Fibroblast of lung (primary cell): ENCODE measurements around the gene ALG1. TPM values are rescaled to one million over a fixed set of nuclear protein-coding genes. Genes with fewer than 3 reads are reported as not detected.

ENCODE experiments used
- DNase-seq, 2 donors: peaks; one replicate each; pipeline versions ENCODE4 v3.0.0 to v3.0.0-alpha.2; 2010; ENCODE audit warnings: low read depth in 2 of 2
- H2AFZ ChIP-seq: 2 replicates; pipeline ENCODE4 v1.5.1; 2012; ENCODE audit warnings: low read length, control low read depth, inconsistent platforms
- H3K27ac ChIP-seq: 2 replicates; pipeline ENCODE4 v1.5.1; 2011; ENCODE audit warnings: low read length, control low read depth; ENCODE audit not compliant: insufficient read depth
- H3K27me3 ChIP-seq: 2 replicates; pipeline ENCODE4 v1.5.1; 2011; ENCODE audit warnings: mild to moderate bottlenecking, low read length; ENCODE audit not compliant: control insufficient read depth, insufficient read depth
- H3K36me3 ChIP-seq: 2 replicates; pipeline ENCODE4 v1.5.1; 2011; ENCODE audit warnings: low read length; ENCODE audit not compliant: control insufficient read depth, insufficient read depth
- H3K4me1 ChIP-seq: 2 replicates; pipeline ENCODE4 v1.5.1; 2011; ENCODE audit warnings: low read length; ENCODE audit not compliant: control insufficient read depth, insufficient read depth; ENCODE audit errors: extremely low read depth
- H3K4me2 ChIP-seq: 2 replicates; pipeline ENCODE4 v1.5.1; 2011; ENCODE audit warnings: low read length, control low read depth; ENCODE audit not compliant: insufficient read depth; ENCODE audit errors: extremely low read depth
- H3K4me3 ChIP-seq, 4 experiments: fragments of 200-600 bp in 1 of 4; sonication (generic) in 1 of 4; replicated peaks in 1 of 4; 2 replicates each; pipeline ENCODE4 v1.5.1; 2011 to 2016; ENCODE audit warnings: low read length in 4 of 4, low read depth in 3 of 4, mild to moderate bottlenecking in 3 of 4, control low read depth in 2 of 4, inconsistent platforms in 1 of 4, mixed read lengths in 1 of 4; ENCODE audit not compliant: insufficient read depth in 1 of 4; ENCODE audit errors: control extremely low read depth in 1 of 4
- H3K79me2 ChIP-seq: 2 replicates; pipeline ENCODE4 v1.5.1; 2012; ENCODE audit warnings: mild to moderate bottlenecking, low read length, inconsistent platforms; ENCODE audit not compliant: control insufficient read depth, insufficient read depth
- H3K9ac ChIP-seq: 2 replicates; pipeline ENCODE4 v1.5.1; 2011; ENCODE audit warnings: mild to moderate bottlenecking, low read length, control low read depth; ENCODE audit not compliant: insufficient read depth
- H3K9me3 ChIP-seq: 2 replicates; pipeline ENCODE4 v1.5.1; 2012; ENCODE audit warnings: low read depth, low read length; ENCODE audit not compliant: control insufficient read depth, insufficient read depth
- H4K20me1 ChIP-seq: 2 replicates; pipeline ENCODE4 v1.5.1; 2011; ENCODE audit warnings: low read length; ENCODE audit not compliant: control insufficient read depth, insufficient read depth; ENCODE audit errors: extremely low read depth
- CTCF ChIP-seq, 2 donors: IDR thresholded peaks in 1 of 2; conservative IDR thresholded peaks in 1 of 2; 1 replicate in 1 of 2; 2 replicates in 1 of 2; pipeline ENCODE4 v1.5.1; 2011 to 2012; ENCODE audit warnings: low read length in 2 of 2, control low read depth in 1 of 2, inconsistent platforms in 1 of 2, low read depth in 1 of 2, mild to moderate bottlenecking in 1 of 2
- EZH2 ChIP-seq: IDR thresholded peaks from 2 replicates; pipeline ENCODE4 v1.5.1; 2012; ENCODE audit warnings: low read length, control low read depth, mild to moderate bottlenecking; ENCODE audit errors: missing control alignments
- polyA plus RNA-seq, 2 donors: library from polyadenylated mRNA; depleted of rRNA in 1 of 2; stranded (reverse) in 1 of 2; unstranded in 1 of 2; fragments of >200 nt; gene quantifications; 2 replicates each; pipeline ENCODE4 v1.2.1, GENCODE V29; 2011 to 2012; ENCODE audit warnings: missing spikeins in 1 of 2
- total RNA-seq: library from RNA; depleted of rRNA; stranded (reverse); fragments of >200 nt; gene quantifications from 2 replicates; pipeline ENCODE4 v1.2.1, GENCODE V29; 2014

The ALG1 gene
- total and polyA plus RNA-seq, 2 donors (not counting 1 experiment from before 2014, with no cell fraction given): 26.2 to 29.2 TPM

DNA sequence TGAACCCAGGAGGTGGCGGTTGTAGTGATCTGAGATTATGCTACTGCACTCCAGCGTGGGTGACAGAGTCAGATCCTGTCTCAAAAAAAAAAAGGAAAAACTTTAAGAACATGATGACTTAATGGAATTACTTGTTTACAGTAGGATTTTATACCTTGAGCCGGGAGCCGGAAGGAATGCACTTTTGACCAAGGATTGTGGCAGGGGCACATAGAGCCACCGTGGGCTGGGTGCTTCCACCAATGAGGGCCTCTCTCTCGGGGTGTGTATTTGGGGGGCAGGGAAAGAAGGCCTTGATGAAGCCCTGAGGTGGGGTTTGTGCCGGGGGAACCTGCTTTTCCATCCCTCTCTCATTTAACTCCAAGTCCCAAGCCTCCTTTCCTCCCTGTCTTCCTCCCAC is 31.2 kb upstream of the ALG1 start:
- DNase-seq: no peak
- TF ChIP-seq CTCF (conservative IDR thresholded peaks at IDR 0.05 in 1 of 2, IDR thresholded peaks at IDR 0.05 in 1 of 2; ENCODE audit: low read depth in 1 of 2, low read length in 2 of 2): no peak
- TF ChIP-seq EZH2: no peak
- no peaks in the 10 kb centered on the region for H3K36me3 ChIP-seq
- H3K27me3 ChIP-seq: no peaks in the 10 kb centered on the region
- no peaks in the 10 kb centered on the region for H3K9me3 ChIP-seq
- H2AFZ ChIP-seq: no peak overlapping the region
- no peak overlapping the region for H3K4me2 ChIP-seq
- H3K4me3 ChIP-seq: no peak overlapping the region
- no peaks in the 10 kb centered on the region for H4K20me1 ChIP-seq
- H3K9ac ChIP-seq: no peak overlapping the region
- no peak overlapping the region for H3K27ac ChIP-seq
- no peaks in the 10 kb centered on the region for H3K79me2 ChIP-seq
- no peaks in the 10 kb centered on the region for H3K4me1 ChIP-seq

GRCh38 chr16:5041600-5042133 is 30.0 kb upstream of the ALG1 start:
- TF ChIP-seq CTCF (conservative IDR thresholded peaks at IDR 0.05 in 1 of 2, IDR thresholded peaks at IDR 0.05 in 1 of 2; ENCODE audit: low read depth in 1 of 2, low read length in 2 of 2): no peak
- TF ChIP-seq EZH2: no peak
- no peak overlapping the region for H3K27ac ChIP-seq
- H2AFZ ChIP-seq: no peak overlapping the region

GRCh38 chr16:5042574-5043171 is 29.0 kb upstream of the ALG1 start:
- TF ChIP-seq CTCF (conservative IDR thresholded peaks at IDR 0.05 in 1 of 2, IDR thresholded peaks at IDR 0.05 in 1 of 2; ENCODE audit: low read depth in 1 of 2, low read length in 2 of 2) (no peak), EZH2 (no peak)
- H4K20me1 ChIP-seq: no peaks in the 10 kb centered on the region
- no peaks in the 10 kb centered on the region for H3K27me3 ChIP-seq
- no peak overlapping the region for H2AFZ ChIP-seq
- no peaks in the 10 kb centered on the region for H3K4me1 ChIP-seq
- no peaks in the 10 kb centered on the region for H3K36me3 ChIP-seq
- H3K9ac ChIP-seq: no peak overlapping the region
- no peak overlapping the region for H3K27ac ChIP-seq
- no peaks in the 10 kb centered on the region for H3K9me3 ChIP-seq
- DNase-seq: peak in 1 of 2 donors; percentile 67
- H3K4me3 ChIP-seq: no peak overlapping the region
- H3K4me2 ChIP-seq: no peak overlapping the region
- no peaks in the 10 kb centered on the region for H3K79me2 ChIP-seq

More at GRCh38 chr16:5041600-5042133, 30.0 kb upstream of the ALG1 start:
- H3K4me3 ChIP-seq: no peak overlapping the region
- no peak overlapping the region for H3K4me2 ChIP-seq
- no peaks in the 10 kb centered on the region for H3K27me3 ChIP-seq
- H3K36me3 ChIP-seq: no peaks in the 10 kb centered on the region
- H4K20me1 ChIP-seq: no peaks in the 10 kb centered on the region
- H3K79me2 ChIP-seq: no peaks in the 10 kb centered on the region
- no peaks in the 10 kb centered on the region for H3K4me1 ChIP-seq
- no peak overlapping the region for H3K9ac ChIP-seq
- DNase-seq: peak in 1 of 2 donors; percentile 93
- no peaks in the 10 kb centered on the region for H3K9me3 ChIP-seq
